Erythroblast (primary cell): Measurements from ENCODE around the gene SNX17.

Experiments
- GATA1 ChIP-seq: IDR thresholded peaks from 2 replicates; pipeline ENCODE4 v1.6.1; 2011; ENCODE audit warnings: low read depth, mild to moderate bottlenecking, control low read depth, low read length, moderate library complexity
- POLR2A ChIP-seq: IDR thresholded peaks from 2 replicates; pipeline ENCODE4 v1.6.1; 2011; ENCODE audit warnings: mild to moderate bottlenecking, low read length

GRCh38 chr2:27351802-27352598 lies 18.4 kb upstream of the SNX17 start:
- no peak for TF ChIP-seq POLR2A
- TF ChIP-seq GATA1, result no peak
